NCI-H2196 treated with DMSO at 0.1 percent for 48 hours (cell line): ENCODE measurements around the gene ZNRF1.

ENCODE experiments used
- DNase-seq: peaks from one replicate; lab custom pipeline; 2025; ENCODE audit not compliant: unreplicated experiment; lab: John Stamatoyannopoulos, UW

ZNRF1 gene

GRCh38 chr16:75095204-75095621, 96.4 kb downstream of the ZNRF1 start:
- DNase-seq = no peak

- no peak for DNase-seq
Observed at GRCh38 chr16:75096656-75097055, 97.8 kb downstream of the ZNRF1 start.

- DNase-seq = no peak
Observed at GRCh38 chr16:75097191-75097761, 98.5 kb downstream of the ZNRF1 start.

GRCh38 chr16:75097941-75098901, 99.4 kb downstream of the ZNRF1 start:
- DNase-seq = no peak

GRCh38 chr16:75099075-75099667, 100.3 kb downstream of the ZNRF1 start:
- DNase-seq = no peak

GRCh38 chr16:75099738-75100602, 101.1 kb downstream of the ZNRF1 start:
- DNase-seq = no peak

GRCh38 chr16:75100603-75100990, 101.8 kb downstream of the ZNRF1 start:
- DNase-seq = no peak

GRCh38 chr16:75101635-75102034, 102.8 kb downstream of the ZNRF1 start:
- DNase-seq = no peak

- DNase-seq = no peak
Observed at GRCh38 chr16:75102595-75102994, 103.8 kb downstream of the ZNRF1 start.

GRCh38 chr16:75103994-75104393, 105.2 kb downstream of the ZNRF1 start:
- no peak for DNase-seq

- no peak for DNase-seq
Observed at GRCh38 chr16:75104836-75105235, 106.0 kb downstream of the ZNRF1 start.

- DNase-seq = no peak
Observed at GRCh38 chr16:75105306-75106061, 106.7 kb downstream of the ZNRF1 start.

GRCh38 chr16:75106351-75107274, 107.8 kb downstream of the ZNRF1 start:
- DNase-seq = no peak

- DNase-seq = no peak
Observed at GRCh38 chr16:75107505-75107904, 108.7 kb downstream of the ZNRF1 start.

GRCh38 chr16:75108792-75109731, 110.2 kb downstream of the ZNRF1 start:
- peak; percentile 47 for DNase-seq

- peak; percentile 32 for DNase-seq
Observed at GRCh38 chr16:75109732-75110243, 111.0 kb downstream of the ZNRF1 start.

- peak; percentile 31 for DNase-seq
Observed at GRCh38 chr16:75110637-75111513, 112.1 kb downstream of the ZNRF1 start.
